Measurements from ENCODE around the gene S100A6.

The S100A6 gene

GRCh38 chr1:153546371-153546770 lies 10.6 kb upstream of the S100A6 start:
- Histone ChIP-seq H3K27ac (ENCODE audit: low read depth, low read length) (no peak overlapping the region), H3K27me3 (ENCODE audit: low read length) (no peaks in the 10 kb centered on the region), H3K36me3 (ENCODE audit: low read length) (no peaks in the 10 kb centered on the region), H3F3A (ENCODE audit: insufficient read depth) (no peaks in the 10 kb centered on the region), H2AFZ (ENCODE audit: low read depth, low read length, severe bottlenecking) (no peak overlapping the region), H3K9me2 (replicated peaks; ENCODE audit: insufficient read depth, low read length) (no peaks in the 10 kb centered on the region), H3K9ac (ENCODE audit: low read length) (no peak overlapping the region), H3K4me3 (ENCODE audit: insufficient read depth, low read length, poor library complexity, severe bottlenecking) (no peak overlapping the region), H4K20me1 (ENCODE audit: low read depth, low read length) (no peaks in the 10 kb centered on the region), H3K4me2 (ENCODE audit: low read depth, low read length, poor library complexity, severe bottlenecking) (no peak overlapping the region), H3K9me3 (ENCODE audit: insufficient read depth, low read length) (no peaks in the 10 kb centered on the region), H3K79me2 (ENCODE audit: insufficient read depth, low read length) (no peaks in the 10 kb centered on the region)
- no peak for TF ChIP-seq CTCF (IDR thresholded peaks at IDR 0.05; ENCODE audit: insufficient read depth, low read length, poor library complexity, severe bottlenecking)
- no peak for TF ChIP-seq EZH2phosphoT487 (conservative IDR thresholded peaks at IDR 0.05; ENCODE audit: low read length)

- TF ChIP-seq EZH2phosphoT487 (conservative IDR thresholded peaks at IDR 0.05; ENCODE audit: low read length), result no peak
- TF ChIP-seq CTCF (IDR thresholded peaks at IDR 0.05; ENCODE audit: insufficient read depth, low read length, poor library complexity, severe bottlenecking), result no peak
- Histone ChIP-seq H3K27me3 (ENCODE audit: low read length) (no peaks in the 10 kb centered on the region), H4K20me1 (ENCODE audit: low read depth, low read length) (no peaks in the 10 kb centered on the region), H3K36me3 (ENCODE audit: low read length) (no peaks in the 10 kb centered on the region), H2AFZ (ENCODE audit: low read depth, low read length, severe bottlenecking) (no peak within 1 kb of the TSS), H3K9ac (ENCODE audit: low read length) (no peak within 1 kb of the TSS), H3K27ac (ENCODE audit: low read depth, low read length) (no peak within 1 kb of the TSS), H3K9me2 (replicated peaks; ENCODE audit: insufficient read depth, low read length) (no peaks in the 10 kb centered on the region), H3K4me2 (ENCODE audit: low read depth, low read length, poor library complexity, severe bottlenecking) (no peak within 1 kb of the TSS), H3K9me3 (ENCODE audit: insufficient read depth, low read length) (no peaks in the 10 kb centered on the region), H3K4me3 (ENCODE audit: insufficient read depth, low read length, poor library complexity, severe bottlenecking) (no peak within 1 kb of the TSS), H3K79me2 (ENCODE audit: insufficient read depth, low read length) (no peaks in the 10 kb centered on the region), H3F3A (ENCODE audit: insufficient read depth) (no peaks in the 10 kb centered on the region)
Measured at GRCh38 chr1:153545067-153546055, 9.6 kb upstream of the S100A6 start, which contains the start of gene S100A4. Gene S100A4, minus strand, starts transcription at chr1:153545806. Its CDS starts 1,012 bp downstream, at chr1:153544794.

GRCh38 chr1:153544453-153545066 lies 8.8 kb upstream of the S100A6 start:
- H3F3A ChIP-seq (ENCODE audit: insufficient read depth), result no peaks in the 10 kb centered on the region
- no peak overlapping the region for H3K27ac ChIP-seq (ENCODE audit: low read depth, low read length)
- no peaks in the 10 kb centered on the region for H3K36me3 ChIP-seq (ENCODE audit: low read length)
- H3K9me3 ChIP-seq (ENCODE audit: insufficient read depth, low read length), result no peaks in the 10 kb centered on the region
- no peaks in the 10 kb centered on the region for H3K79me2 ChIP-seq (ENCODE audit: insufficient read depth, low read length)
- H3K27me3 ChIP-seq (ENCODE audit: low read length), result no peaks in the 10 kb centered on the region
- H3K4me2 ChIP-seq (ENCODE audit: low read depth, low read length, poor library complexity, severe bottlenecking), result no peak overlapping the region
- no peak overlapping the region for H2AFZ ChIP-seq (ENCODE audit: low read depth, low read length, severe bottlenecking)
- no peak overlapping the region for H3K4me3 ChIP-seq (ENCODE audit: insufficient read depth, low read length, poor library complexity, severe bottlenecking)
- H4K20me1 ChIP-seq (ENCODE audit: low read depth, low read length), result no peaks in the 10 kb centered on the region
- no peak overlapping the region for H3K9ac ChIP-seq (ENCODE audit: low read length)
- TF ChIP-seq CTCF (IDR thresholded peaks at IDR 0.05; ENCODE audit: insufficient read depth, low read length, poor library complexity, severe bottlenecking) (no peak), EZH2phosphoT487 (conservative IDR thresholded peaks at IDR 0.05; ENCODE audit: low read length) (no peak)
- H3K9me2 ChIP-seq (replicated peaks; ENCODE audit: insufficient read depth, low read length), result no peaks in the 10 kb centered on the region
